Measurements from ENCODE around the gene NPAS2.
A peak's percentile ranks its signal among the peaks of the same experiment; 100 is the strongest.

Gene NPAS2

GRCh38 chr2:100888601-100889000 is 68.7 kb downstream of the NPAS2 start:
- no peak for DNase-seq

GRCh38 chr2:100889286-100889685 is 69.3 kb downstream of the NPAS2 start:
- DNase-seq = no peak

GRCh38 chr2:100891906-100892642 is 72.1 kb downstream of the NPAS2 start:
- DNase-seq = no peak

- DNase-seq = no peak
Observed at GRCh38 chr2:100893392-100894104, 73.6 kb downstream of the NPAS2 start.

- no peak for DNase-seq
Observed at GRCh38 chr2:100894105-100894795, 74.3 kb downstream of the NPAS2 start.

GRCh38 chr2:100894796-100895156 is 74.8 kb downstream of the NPAS2 start:
- no peak for DNase-seq

GRCh38 chr2:100895402-100895801 is 75.5 kb downstream of the NPAS2 start:
- no peak for DNase-seq

GRCh38 chr2:100895934-100896685 is 76.2 kb downstream of the NPAS2 start:
- DNase-seq = no peak

- no peak for DNase-seq
Observed at GRCh38 chr2:100898035-100898665, 78.2 kb downstream of the NPAS2 start.

- no peak for DNase-seq
Observed at GRCh38 chr2:100900156-100900795, 80.3 kb downstream of the NPAS2 start.

GRCh38 chr2:100902817-100903405 is 83.0 kb downstream of the NPAS2 start:
- peak; percentile 93 to 99 for DNase-seq

GRCh38 chr2:100903534-100904258 is 83.8 kb downstream of the NPAS2 start:
- DNase-seq = peak in 1 of 2 experiments; percentile 55

GRCh38 chr2:100905132-100905805 is 85.3 kb downstream of the NPAS2 start:
- no peak for DNase-seq

- no peak for DNase-seq
Observed at GRCh38 chr2:100906131-100906530, 86.2 kb downstream of the NPAS2 start.

GRCh38 chr2:100906679-100907078 is 86.7 kb downstream of the NPAS2 start:
- DNase-seq = no peak

GRCh38 chr2:100907832-100908231 is 87.9 kb downstream of the NPAS2 start:
- no peak for DNase-seq

- no peak for DNase-seq
Observed at GRCh38 chr2:100909534-100910081, 89.7 kb downstream of the NPAS2 start.

- DNase-seq = no peak
Observed at GRCh38 chr2:100910111-100910510, 90.2 kb downstream of the NPAS2 start.

- no peak for DNase-seq
Observed at GRCh38 chr2:100919316-100919715, 99.4 kb downstream of the NPAS2 start.

GRCh38 chr2:100921685-100922161 is 101.8 kb downstream of the NPAS2 start:
- no peak for DNase-seq

Data from SW 1271 (cell line).